Fibroblast of skin of scalp (primary cell): ENCODE results near the gene PLAGL2.

Experiments used
- DNase-seq: peaks from one replicate; pipeline ENCODE4 v3.0.0-alpha.2; 2013

PLAGL2 gene

GRCh38 chr20:32231245-32231644 lies 23.7 kb upstream of the PLAGL2 start:
- DNase-seq: no peak

GRCh38 chr20:32230707-32231106 lies 23.2 kb upstream of the PLAGL2 start:
- no peak for DNase-seq

GRCh38 chr20:32229251-32229747 lies 21.8 kb upstream of the PLAGL2 start:
- no peak for DNase-seq

- no peak for DNase-seq
Measured at GRCh38 chr20:32227744-32228688, 20.5 kb upstream of the PLAGL2 start.

GRCh38 chr20:32227306-32227705 lies 19.8 kb upstream of the PLAGL2 start:
- DNase-seq: no peak

GRCh38 chr20:32226391-32226790 lies 18.8 kb upstream of the PLAGL2 start:
- no peak for DNase-seq

GRCh38 chr20:32224463-32224862 lies 16.9 kb upstream of the PLAGL2 start:
- no peak for DNase-seq

GRCh38 chr20:32218156-32218900 lies 10.8 kb upstream of the PLAGL2 start:
- no peak for DNase-seq

- DNase-seq: no peak
Measured at GRCh38 chr20:32216179-32217142, 8.9 kb upstream of the PLAGL2 start.

- DNase-seq: no peak
Measured at GRCh38 chr20:32215729-32216128, 8.2 kb upstream of the PLAGL2 start.

- no peak for DNase-seq
Measured at GRCh38 chr20:32215147-32215546, 7.6 kb upstream of the PLAGL2 start.

GRCh38 chr20:32213870-32214269 lies 6.3 kb upstream of the PLAGL2 start:
- DNase-seq: no peak

- DNase-seq: no peak
Measured at GRCh38 chr20:32209850-32210605, 2.5 kb upstream of the PLAGL2 start.

GRCh38 chr20:32208499-32209154 lies 1.1 kb upstream of the PLAGL2 start:
- no peak for DNase-seq

- DNase-seq: no peak
Measured at GRCh38 chr20:32206760-32207625, 550 bp downstream of the PLAGL2 start.

GRCh38 chr20:32205843-32206759 lies 1.4 kb downstream of the PLAGL2 start:
- no peak for DNase-seq

- peak; percentile 14 for DNase-seq
Measured at GRCh38 chr20:32205110-32205842, 2.3 kb downstream of the PLAGL2 start.
